Left renal cortex interstitium (tissue), 4 donors: ENCODE data around the gene POLR3GL. TPM values are rescaled to one million over a fixed set of nuclear protein-coding genes. Genes with fewer than 3 reads are reported as not detected.
"Not testable (repeated sequence)": the region's sequence is repeated elsewhere in the genome, so short reads cannot be mapped to it uniquely, and the experiment has no call there.

Source experiments
- DNase-seq, 4 donors: peaks; one replicate each; pipeline ENCODE4 v3.0.0-alpha.2; 2013; ENCODE audit warnings: low read depth in 4 of 4, low spot score in 2 of 4, missing footprints in 1 of 4
- polyA plus RNA-seq, 4 donors: library from polyadenylated mRNA; unstranded; fragments of 120-200 nt; gene quantifications; one replicate each; pipeline ENCODE4 v1.2.1, GENCODE V29; 2013; ENCODE audit not compliant: insufficient read length in 4 of 4

POLR3GL gene
- polyA plus RNA-seq, 4 donors = 32.0 to 42.2 (median 33.9) TPM

DNA sequence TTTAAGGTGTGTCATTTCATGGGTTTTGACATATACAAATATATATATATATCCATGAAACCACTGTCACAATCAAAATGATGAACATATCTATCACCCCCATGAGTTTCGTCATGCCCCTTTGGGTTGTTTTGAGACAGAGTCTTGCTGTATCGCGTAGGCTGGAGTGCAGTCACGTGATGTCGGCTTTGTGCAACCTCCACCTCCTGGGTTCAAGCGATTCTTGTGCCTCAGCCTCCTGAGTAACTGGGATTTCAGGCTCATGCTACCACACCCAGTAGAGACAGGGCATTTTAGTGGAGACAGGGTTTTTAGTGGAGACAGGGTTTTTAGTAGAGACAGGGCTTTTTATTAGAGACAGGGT is 49.1 kb downstream of the POLR3GL start:
- DNase-seq = no peak

GRCh38 chr1:146016891-146017290 is 52.4 kb downstream of the POLR3GL start:
- no peak for DNase-seq

DNA sequence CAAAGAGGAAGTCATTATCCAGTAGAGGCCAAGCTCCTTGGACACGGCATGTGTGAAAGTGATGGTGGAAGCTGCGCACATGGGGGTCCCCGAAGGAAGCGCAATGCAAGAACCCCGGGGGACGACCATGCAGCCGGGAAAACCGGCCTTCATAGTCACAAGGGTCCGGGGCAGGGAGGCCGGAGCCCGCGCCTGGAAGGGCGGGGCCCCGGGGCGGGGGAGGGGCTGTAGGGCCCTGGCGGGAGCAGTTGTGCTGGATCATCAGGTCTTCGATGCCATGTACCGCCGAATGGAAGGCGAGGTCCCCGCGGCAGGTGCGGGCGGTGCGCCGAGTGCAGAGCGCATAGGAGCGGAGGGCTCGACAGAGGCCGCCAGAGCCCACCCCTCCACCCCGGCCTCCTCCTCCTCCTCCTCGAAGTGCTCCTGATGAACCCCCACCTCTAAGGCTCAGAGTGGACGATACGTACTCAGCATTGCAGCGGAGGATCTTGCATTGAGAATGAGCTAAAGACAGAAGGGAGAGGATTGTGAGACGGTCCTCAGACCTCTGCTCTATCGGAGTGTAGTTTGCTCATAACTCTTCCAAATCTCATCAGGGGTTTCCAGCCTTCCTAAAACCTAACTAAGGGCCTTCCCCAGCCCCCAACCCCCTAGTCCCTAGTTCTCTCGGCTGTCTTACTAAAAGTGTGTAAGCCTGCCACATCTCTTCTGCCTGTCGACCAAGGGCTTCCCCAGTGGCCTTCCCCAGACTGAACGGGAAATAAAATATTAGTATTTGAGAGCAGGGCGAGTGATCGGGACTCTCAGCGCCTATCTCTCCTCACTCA is 55.0 kb downstream of the POLR3GL start:
- no peak for DNase-seq

DNA sequence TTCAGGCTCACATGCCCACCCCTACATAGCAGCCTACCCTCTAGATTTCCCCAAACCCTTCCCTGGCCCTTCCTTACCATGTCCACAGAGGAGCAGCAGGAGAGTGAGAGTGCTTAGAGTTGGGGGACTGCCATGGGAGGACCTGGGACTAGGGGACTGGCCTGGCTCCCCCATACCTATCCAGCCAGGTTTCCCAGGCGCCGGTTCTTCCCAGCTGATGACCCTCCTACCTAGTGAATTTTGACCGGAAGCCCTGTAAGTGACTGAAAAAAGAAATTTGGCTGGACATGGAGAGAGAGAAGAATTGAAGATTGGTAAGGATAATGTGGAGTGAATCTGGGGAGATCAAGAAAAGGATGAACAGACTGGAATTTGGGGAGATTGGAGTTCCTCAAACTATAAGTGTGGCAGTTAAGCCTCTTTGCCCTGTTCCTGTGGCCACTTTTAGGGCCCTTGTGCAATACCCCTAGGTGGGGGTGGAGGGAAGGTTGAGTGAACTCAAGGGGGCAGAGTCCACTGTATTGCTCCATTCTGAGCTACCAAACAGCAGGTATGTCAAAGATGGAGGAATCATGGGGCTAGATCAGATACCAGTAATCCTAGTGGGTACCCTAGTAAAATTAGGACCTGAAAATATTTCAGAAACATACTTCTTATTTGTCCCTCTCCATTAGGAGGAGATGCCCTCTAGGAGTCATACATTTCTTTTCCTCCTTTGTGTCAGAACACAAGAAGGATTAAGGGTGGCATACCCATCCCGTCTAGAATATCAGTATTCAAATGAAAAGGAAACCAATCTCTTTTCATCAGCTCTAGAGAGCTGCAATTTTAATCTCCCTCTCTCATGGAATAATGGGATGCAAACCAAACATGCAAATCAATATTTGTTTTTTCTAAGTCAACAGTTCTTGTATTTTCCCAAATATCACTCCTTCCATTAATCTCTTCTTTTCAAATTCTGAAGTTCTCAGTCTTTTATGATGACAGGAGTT is 55.9 kb downstream of the POLR3GL start:
- no peak for DNase-seq

DNA sequence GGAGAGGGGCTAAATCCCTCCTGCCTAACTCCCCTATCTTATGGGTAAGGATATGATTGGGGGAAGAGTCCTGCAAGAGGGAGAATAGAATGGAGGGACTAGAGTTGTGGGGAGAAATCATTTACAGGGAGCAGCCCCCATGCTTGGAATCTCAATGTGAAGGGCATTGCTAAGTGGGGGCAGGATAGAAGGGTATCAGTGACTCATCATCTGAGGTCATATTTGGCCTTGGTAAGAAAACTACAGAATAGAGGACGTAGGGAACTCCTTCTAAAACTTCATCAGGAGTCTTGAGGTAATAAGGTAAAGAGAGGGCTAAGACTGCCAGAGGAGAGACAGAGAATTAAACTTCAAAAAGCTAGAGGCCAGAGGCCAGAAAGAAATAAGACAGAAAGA is 56.6 kb downstream of the POLR3GL start:
- DNase-seq = no peak

GRCh38 chr1:146021622-146022402 is 57.3 kb downstream of the POLR3GL start, which contains the start of gene HJV:
Gene HJV (minus strand): TSS chr1:146021735. CDS start chr1:146020231, 1,504 bp downstream.
- no peak for DNase-seq

- no peak for DNase-seq
These were observed 58.1 kb downstream of the POLR3GL start for GRCh38 chr1:146022403-146023127.

DNA sequence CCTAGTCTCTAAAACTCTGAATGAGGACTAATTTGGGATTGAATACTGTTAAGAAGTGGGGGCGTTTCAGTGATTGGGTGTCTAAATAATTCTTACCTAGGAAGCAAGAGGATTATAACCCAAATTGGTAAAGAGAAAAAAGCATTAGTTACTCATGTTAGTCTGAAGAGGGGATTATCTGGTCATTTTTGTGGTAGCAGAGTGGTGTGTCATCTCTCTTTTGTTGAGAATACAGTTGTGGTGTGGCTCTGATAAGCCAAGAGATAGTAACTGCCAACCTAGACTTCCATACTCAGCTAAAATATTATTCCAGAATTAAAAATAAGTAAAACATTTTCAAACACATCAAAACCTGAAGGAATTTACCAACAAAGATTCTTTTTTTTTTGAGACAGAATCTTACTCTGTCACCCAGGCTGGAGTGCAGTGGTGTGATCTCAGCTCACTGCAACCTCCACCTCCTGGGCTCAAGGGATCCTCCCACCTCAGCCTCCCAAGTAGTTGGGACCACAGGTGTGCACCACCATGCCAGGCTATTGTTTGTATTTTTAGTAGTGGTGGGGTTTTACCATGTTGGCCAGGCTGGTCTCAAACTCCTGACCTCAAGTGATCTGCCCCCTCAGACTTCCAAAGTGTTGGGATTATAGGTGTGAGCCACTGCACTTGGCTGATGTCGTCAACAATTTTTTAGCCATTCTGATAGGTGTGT is 61.5 kb downstream of the POLR3GL start:
- DNase-seq = not testable (repeated sequence)

- DNase-seq = not testable (repeated sequence)
These were observed 62.2 kb downstream of the POLR3GL start for GRCh38 chr1:146026650-146027049.

Other genes with a start within 250 kb of the POLR3GL start
- gene CD160, start 245.2 kb upstream of the POLR3GL start, polyA plus RNA-seq = 1 to 10 TPM in 2 of 4 donors, under 1 TPM in 2; 0.60 to 2.9 (median 1.5) TPM
- gene RNF115, start 140.6 kb upstream of the POLR3GL start, polyA plus RNA-seq = 10 to 100 TPM; 12.4 to 23.6 (median 17.0) TPM
- 10 to 100 TPM; 34.9 to 37.3 (median 35.2) TPM for gene POLR3C, start 140.5 kb upstream of the POLR3GL start, polyA plus RNA-seq
- gene NUDT17, start 119.1 kb upstream of the POLR3GL start, polyA plus RNA-seq = 1 to 10 TPM; 6.4 to 9.1 (median 7.3) TPM
- 10 to 100 TPM; 40.2 to 68.7 (median 53.5) TPM for gene PIAS3, start 105.6 kb upstream of the POLR3GL start, polyA plus RNA-seq
- gene ANKRD35, start 78.8 kb upstream of the POLR3GL start, polyA plus RNA-seq = 1 to 10 TPM; 2.1 to 3.4 (median 2.4) TPM
- 1 to 10 TPM in 2 of 4 donors, under 1 TPM in 2; 0.51 to 1.9 (median 1.3) TPM for gene ITGA10, start 54.6 kb upstream of the POLR3GL start, polyA plus RNA-seq
- 10 to 100 TPM; 49.6 to 65.3 (median 57.8) TPM for gene PEX11B, start 46.0 kb upstream of the POLR3GL start, polyA plus RNA-seq
- 100 to 1,000 TPM; 183 to 214 (median 202) TPM for gene RBM8A, start 37.2 kb upstream of the POLR3GL start, polyA plus RNA-seq
- 10 to 100 TPM; 23.9 to 28.0 (median 25.3) TPM for gene LIX1L, start 6.7 kb upstream of the POLR3GL start, polyA plus RNA-seq
- gene ANKRD34A, start 115 bp upstream of the POLR3GL start, polyA plus RNA-seq = under 1 TPM; 0.65 to 0.88 (median 0.72) TPM
- 100 to 1,000 TPM; 387 to 577 (median 451) TPM for gene TXNIP, start 31.9 kb downstream of the POLR3GL start, polyA plus RNA-seq
- gene HJV, start 57.0 kb downstream of the POLR3GL start, polyA plus RNA-seq = under 1 TPM in 2 of 4 donors, not detected in 2; 0.19 to 0.88 TPM
- 1 to 10 TPM; 1.7 to 4.4 (median 3.0) TPM for gene NBPF10, start 180.1 kb downstream of the POLR3GL start, polyA plus RNA-seq